Measurements from ENCODE around the gene PLD4.

The PLD4 gene

GRCh38 chr14:104970231-104971068, 45.8 kb downstream of the PLD4 start:
- Mint-ChIP-seq H3K4me3 (no peak overlapping the region), H3K4me1 (ENCODE audit: low read depth) (peaks cover 6% of the 10 kb centered on the region), H3K27ac (no peak overlapping the region), H3K36me3 (ENCODE audit: low read depth) (no peaks in the 10 kb centered on the region), H3K27me3 (peaks cover 45% of the 10 kb centered on the region), H3K9me3 (no peaks in the 10 kb centered on the region)
- intact Hi-C loops (cut with micrococcal nuclease) = no loop called here

DNA sequence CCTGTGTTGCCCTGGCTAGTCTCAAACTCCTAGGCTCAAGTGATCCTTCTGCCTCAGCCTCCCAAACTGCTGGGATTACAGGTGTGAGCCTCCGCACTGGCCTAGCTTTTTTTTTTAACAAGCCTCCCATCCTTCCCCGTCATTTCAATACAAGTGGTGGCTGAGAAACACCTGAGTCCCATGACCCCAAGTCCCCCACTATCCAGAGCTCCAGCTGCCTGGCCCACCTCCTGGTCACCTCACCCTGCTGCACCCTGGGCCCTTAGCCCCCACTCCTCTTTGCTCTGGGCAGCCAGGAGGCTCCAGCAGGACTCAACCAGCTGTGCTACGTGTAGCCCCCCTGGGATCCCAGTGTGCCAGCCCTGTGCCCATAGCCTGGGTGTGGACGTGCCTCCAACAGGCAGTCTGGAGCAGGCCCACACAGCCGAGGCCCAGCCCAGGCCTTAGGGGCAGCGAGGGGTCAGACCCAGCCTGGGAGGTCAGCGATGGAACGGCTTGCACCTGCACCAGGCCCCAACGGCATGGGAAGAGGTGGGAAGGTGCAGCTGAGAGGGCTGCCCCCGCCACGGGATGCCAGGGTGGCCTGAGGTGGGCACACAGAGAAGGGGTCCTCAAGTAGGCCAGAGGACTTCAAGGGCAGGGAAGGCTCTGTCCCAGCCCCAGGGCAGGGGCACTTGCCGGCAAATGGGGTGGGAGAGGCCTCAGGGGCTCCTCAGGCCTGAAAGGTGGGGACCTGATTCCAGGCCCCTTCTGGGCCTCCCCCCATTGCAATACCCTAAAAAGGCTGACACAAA, 47.0 kb downstream of the PLD4 start:
- intact Hi-C loops (cut with micrococcal nuclease) = no loop called here
- H3K9me3 Mint-ChIP-seq = no peaks in the 10 kb centered on the region
- no peaks in the 10 kb centered on the region for H3K36me3 Mint-ChIP-seq (ENCODE audit: low read depth)
- peaks cover 46% of the 10 kb centered on the region for H3K27me3 Mint-ChIP-seq
- H3K4me3 Mint-ChIP-seq = no peak overlapping the region
- H3K4me1 Mint-ChIP-seq (ENCODE audit: low read depth) = peaks cover 11% of the 10 kb centered on the region
- H3K27ac Mint-ChIP-seq = no peak overlapping the region

DNA sequence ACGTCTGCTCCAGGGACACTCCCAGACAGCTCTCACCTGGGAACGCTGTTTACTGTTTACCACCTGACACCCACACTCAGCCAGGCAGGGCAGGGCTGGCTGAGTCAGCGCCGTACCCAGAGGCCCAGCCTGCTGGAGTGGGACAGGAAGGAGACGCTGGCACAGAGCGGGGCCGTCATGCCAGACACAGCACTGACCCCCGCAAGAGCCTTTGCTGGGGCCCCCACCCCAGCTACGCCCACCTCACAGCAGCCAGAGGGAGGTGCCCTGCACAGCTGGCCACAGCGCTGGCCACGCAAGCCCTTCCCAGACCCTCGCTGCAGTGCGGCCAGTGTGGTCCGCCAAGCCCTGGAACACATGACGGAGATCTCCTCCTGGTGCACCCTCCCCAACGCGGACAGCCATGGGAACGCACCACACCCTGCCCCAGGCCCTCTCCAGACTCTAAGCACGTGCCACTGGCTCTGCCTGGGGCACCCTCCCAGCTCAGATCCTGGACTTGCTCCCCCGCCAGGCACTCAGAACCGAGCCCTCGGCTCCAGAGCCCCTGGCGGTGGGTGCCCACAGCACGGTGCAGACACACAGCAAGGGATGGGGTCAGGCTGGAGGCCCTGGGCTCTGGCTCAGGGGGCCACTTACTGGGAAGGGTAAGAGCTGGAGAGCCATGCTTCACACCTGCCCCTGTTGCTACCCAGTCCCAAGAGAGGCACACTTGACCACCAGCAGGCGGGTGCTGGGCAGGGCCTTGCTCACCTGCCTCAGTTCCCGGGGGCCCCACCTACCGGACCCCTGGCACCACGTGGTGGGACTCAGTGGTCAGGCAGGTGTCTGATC, 47.8 kb downstream of the PLD4 start:
- intact Hi-C loops (cut with micrococcal nuclease) = no loop called here
- no peaks in the 10 kb centered on the region for H3K36me3 Mint-ChIP-seq (ENCODE audit: low read depth)
- peaks cover 46% of the 10 kb centered on the region for H3K27me3 Mint-ChIP-seq
- no peaks in the 10 kb centered on the region for H3K9me3 Mint-ChIP-seq
- peaks cover 15% of the 10 kb centered on the region for H3K4me1 Mint-ChIP-seq (ENCODE audit: low read depth)
- no peak overlapping the region for H3K27ac Mint-ChIP-seq
- no peak overlapping the region for H3K4me3 Mint-ChIP-seq

DNA sequence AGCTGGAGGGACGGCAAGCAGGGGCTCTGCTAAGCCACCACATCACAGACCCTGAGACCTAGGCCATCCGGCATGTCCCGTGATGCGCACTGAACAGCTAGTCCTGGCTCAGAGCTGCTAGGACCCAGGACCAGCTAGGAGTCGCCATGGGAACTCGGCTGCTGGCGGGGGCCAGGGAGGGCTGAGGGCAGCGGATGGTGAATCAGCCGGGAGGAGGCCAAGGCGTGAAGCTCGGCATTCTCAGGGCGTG, 48.4 kb downstream of the PLD4 start:
- intact Hi-C loops (cut with micrococcal nuclease) = no loop called here
- Mint-ChIP-seq H3K27ac (no peak overlapping the region), H3K9me3 (no peaks in the 10 kb centered on the region), H3K27me3 (peaks cover 43% of the 10 kb centered on the region), H3K4me3 (no peak overlapping the region), H3K36me3 (ENCODE audit: low read depth) (no peaks in the 10 kb centered on the region), H3K4me1 (ENCODE audit: low read depth) (peaks cover 19% of the 10 kb centered on the region)

DNA sequence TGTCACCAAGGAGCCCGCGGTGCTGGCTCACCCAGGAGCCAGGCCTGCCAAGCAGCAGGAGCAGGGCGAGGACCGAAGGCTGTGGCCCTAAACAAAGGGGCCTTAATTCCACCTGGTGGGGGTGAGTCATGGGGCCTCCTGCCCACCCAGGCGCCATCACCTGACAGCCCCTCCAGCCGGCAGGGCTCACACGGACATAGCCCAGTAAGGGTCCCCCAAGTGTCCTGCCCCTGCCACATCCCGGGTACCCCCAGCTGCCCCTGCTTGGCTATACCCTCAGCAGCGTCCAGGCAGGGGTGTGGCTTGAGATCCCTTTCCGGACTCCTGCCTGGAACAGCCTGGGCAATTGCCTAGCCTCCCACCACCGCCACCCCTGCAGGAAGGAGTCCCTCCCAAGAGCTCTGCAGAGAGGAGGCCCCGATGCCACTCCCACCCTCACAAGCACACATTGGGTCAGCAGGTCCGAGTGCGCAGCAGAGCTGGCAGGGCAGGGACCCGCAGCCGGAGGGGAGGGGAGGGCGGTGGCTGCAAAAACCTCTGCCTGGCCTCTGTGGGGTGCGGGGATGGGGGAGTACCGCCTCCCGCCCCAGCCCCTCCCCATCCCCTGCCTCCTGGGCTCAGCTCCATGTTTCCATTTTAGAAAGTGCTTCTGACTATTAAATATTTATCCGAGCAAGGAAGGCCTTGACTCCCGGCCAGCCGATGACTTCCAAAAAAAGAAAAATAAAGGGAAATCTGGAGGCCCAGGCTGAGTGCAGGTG, 48.9 kb downstream of the PLD4 start:
- H3K27me3 Mint-ChIP-seq = peaks cover 40% of the 10 kb centered on the region
- peaks cover 21% of the 10 kb centered on the region for H3K4me1 Mint-ChIP-seq (ENCODE audit: low read depth)
- intact Hi-C loops (cut with micrococcal nuclease) = no loop called here
- no peaks in the 10 kb centered on the region for H3K36me3 Mint-ChIP-seq (ENCODE audit: low read depth)
- no peaks in the 10 kb centered on the region for H3K9me3 Mint-ChIP-seq
- H3K27ac Mint-ChIP-seq = no peak overlapping the region
- no peak overlapping the region for H3K4me3 Mint-ChIP-seq

DNA sequence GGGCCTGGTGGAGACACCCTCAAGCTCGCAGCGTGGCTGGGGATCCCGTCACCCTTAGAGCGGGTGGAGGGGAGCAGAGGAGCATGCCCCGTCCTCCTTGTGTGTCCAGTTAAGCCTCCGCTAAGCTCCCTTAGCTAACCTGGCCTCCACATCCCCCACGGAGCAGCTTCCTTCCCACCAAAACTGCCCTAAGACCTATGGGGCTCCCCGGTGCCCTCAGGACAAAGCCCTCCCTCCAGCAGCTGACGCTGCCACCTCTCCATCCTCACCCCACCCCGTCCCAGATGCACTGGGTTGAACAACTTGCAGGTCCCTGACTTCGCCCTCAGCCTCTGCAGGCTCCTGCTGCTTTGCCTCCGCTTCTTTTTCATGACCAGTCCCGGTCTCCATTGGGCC, 49.5 kb downstream of the PLD4 start:
- Mint-ChIP-seq H3K9me3 (no peaks in the 10 kb centered on the region), H3K27me3 (peaks cover 40% of the 10 kb centered on the region), H3K4me3 (no peak overlapping the region), H3K27ac (no peak overlapping the region), H3K36me3 (ENCODE audit: low read depth) (no peaks in the 10 kb centered on the region), H3K4me1 (ENCODE audit: low read depth) (peaks cover 27% of the 10 kb centered on the region)
- intact Hi-C loops (cut with micrococcal nuclease) = no loop called here

- intact Hi-C loops (cut with micrococcal nuclease) = loop anchor here (5.0 kb wide), 1 partner anchor 112 kb away; no protein-coding TSS in a partner anchor
- H3K4me1 Mint-ChIP-seq (ENCODE audit: low read depth) = peaks cover 27% of the 10 kb centered on the region
- no peak overlapping the region for H3K27ac Mint-ChIP-seq
- H3K27me3 Mint-ChIP-seq = peaks cover 42% of the 10 kb centered on the region
- H3K36me3 Mint-ChIP-seq (ENCODE audit: low read depth) = no peaks in the 10 kb centered on the region
- H3K9me3 Mint-ChIP-seq = no peaks in the 10 kb centered on the region
- no peak overlapping the region for H3K4me3 Mint-ChIP-seq
These were observed 50.1 kb downstream of the PLD4 start for GRCh38 chr14:104974665-104975390.

DNA sequence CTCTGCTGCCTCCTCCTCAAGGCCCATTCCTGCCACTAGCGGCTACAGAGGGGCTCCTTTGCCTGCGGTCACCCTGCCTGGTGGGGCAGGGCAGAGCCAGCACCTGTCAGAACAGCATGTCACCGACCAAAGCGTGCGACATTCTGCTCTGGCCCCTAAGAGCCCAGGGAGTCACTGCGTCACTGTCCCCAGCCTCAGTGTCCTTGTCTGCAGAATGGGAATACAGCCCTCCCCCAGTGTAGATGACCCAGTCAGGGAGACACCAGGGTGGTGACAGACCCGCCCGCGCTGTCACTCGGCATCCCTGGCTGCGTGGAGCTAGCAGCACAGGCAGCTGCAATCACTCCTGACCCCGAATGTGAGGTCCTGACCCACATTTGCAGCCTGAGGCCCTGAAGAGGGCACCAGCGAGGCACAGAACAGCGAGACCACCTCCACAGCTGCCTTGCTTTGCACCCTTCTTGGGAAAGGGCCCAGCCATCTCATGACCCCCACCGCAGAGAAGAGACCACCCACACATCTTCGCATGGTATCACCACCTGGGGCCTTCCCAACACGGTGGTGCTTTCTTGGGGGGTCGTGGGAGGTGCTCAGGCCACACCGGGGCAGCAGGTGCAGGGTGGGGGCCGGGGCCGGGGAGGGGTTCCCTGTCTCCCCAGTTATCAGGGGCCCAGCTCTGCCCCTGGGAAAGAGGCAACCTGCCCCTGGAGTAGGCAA, 51.0 kb downstream of the PLD4 start:
- Mint-ChIP-seq H3K4me1 (ENCODE audit: low read depth) (peaks cover 22% of the 10 kb centered on the region), H3K9me3 (no peaks in the 10 kb centered on the region), H3K27me3 (peaks cover 49% of the 10 kb centered on the region), H3K4me3 (no peak overlapping the region), H3K36me3 (ENCODE audit: low read depth) (no peaks in the 10 kb centered on the region), H3K27ac (no peak overlapping the region)
- intact Hi-C loops (cut with micrococcal nuclease) = loop anchor here (1.0 to 5.0 kb wide), 2 partner anchors 70 to 112 kb away; no protein-coding TSS in a partner anchor

DNA sequence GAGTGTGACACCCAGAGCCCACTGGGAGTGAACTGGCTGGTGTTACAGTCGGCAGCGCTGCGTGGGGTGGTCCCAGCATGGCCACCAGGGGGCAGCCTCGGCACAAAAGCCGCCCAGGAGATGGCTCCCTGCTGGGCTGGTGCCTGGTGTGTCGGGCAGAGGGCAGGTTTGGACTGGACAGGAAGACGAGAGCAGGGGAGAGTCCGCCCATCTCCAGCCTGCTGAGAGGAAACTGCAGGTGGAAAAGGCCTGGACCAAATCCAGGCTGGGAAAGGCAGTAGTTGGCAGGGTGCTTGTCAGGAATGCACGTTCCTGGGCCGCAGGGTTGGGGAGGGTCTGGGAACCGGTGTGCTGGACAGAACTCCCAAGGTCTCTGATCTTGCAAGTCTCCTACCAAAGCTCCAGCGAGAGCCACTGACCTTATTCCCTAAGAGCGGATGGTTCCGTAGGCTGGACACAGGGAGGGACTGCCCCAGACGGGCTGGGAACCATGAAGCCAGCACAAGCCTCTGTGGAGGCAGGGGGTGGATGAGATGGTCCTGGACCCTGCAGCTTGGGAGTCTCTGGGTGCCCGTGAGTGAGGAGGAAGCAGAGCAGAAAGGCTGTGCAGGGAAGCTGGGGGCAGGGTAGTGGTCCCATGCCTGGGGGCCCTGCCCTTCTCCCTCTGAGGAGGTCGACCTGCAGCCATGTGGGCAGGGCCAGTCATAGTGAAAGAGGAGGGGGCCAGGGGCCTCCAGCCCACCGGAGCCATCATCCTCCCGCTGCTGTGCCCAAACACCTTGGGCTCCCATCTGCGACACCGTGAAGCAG, 51.7 kb downstream of the PLD4 start:
- no peaks in the 10 kb centered on the region for H3K9me3 Mint-ChIP-seq
- peaks cover 57% of the 10 kb centered on the region for H3K27me3 Mint-ChIP-seq
- H3K27ac Mint-ChIP-seq = no peak overlapping the region
- intact Hi-C loops (cut with micrococcal nuclease) = loop anchor here (1.0 to 5.0 kb wide), 2 partner anchors 69 to 111 kb away; no protein-coding TSS in a partner anchor
- no peaks in the 10 kb centered on the region for H3K36me3 Mint-ChIP-seq (ENCODE audit: low read depth)
- no peak overlapping the region for H3K4me3 Mint-ChIP-seq
- peaks cover 21% of the 10 kb centered on the region for H3K4me1 Mint-ChIP-seq (ENCODE audit: low read depth)

- no peaks in the 10 kb centered on the region for H3K9me3 Mint-ChIP-seq
- no peak overlapping the region for H3K4me3 Mint-ChIP-seq
- intact Hi-C loops (cut with micrococcal nuclease) = loop anchor here (5.0 kb wide), 1 partner anchor 110 kb away; no protein-coding TSS in a partner anchor
- peak overlapping the region; percentile 26 for H3K27ac Mint-ChIP-seq
- no peaks in the 10 kb centered on the region for H3K36me3 Mint-ChIP-seq (ENCODE audit: low read depth)
- peaks cover 60% of the 10 kb centered on the region for H3K27me3 Mint-ChIP-seq
- peaks cover 21% of the 10 kb centered on the region for H3K4me1 Mint-ChIP-seq (ENCODE audit: low read depth)
These were observed 52.5 kb downstream of the PLD4 start for GRCh38 chr14:104977008-104977680.

Measured in dendritic cell treated with granulocyte-macrophage colony-stimulating factor and Interleukin-4, amounts not matched to agents 40 ng/mL and 50 ng/mL, for 4 days (primary cell).